Measurements from ENCODE around the gene UBALD1.

DNA sequence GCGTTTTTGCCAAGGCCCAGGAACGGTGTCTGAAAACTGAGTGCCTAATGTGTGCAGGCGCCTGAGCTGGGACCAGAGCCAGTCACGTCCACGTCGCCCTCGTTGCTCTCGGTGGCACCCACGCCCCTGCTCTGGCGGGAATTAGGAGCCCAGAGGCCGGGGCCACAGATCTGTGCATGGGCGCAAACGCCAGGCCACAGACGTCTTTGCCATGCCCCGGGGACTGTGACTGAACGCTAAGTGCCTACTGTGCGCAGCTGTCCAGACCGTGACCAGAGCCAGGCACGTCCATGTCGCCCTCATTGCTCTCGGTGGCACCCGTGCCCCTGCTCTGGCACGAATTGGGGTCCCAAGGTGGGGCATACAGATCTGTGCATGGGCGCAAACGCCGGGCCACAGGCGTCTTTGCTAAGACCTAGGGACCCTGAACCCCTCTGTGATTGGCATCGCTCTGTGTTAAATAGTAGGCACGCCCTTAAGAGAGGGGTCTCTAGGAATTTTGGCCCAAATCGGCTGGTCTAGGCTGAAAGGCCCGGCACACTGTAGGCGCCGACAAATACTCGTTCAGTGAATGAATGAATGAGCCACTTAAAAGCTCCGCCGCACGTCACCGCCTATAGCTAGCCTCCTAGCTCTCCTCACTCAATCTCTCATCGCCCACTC is 827 bp upstream of the UBALD1 start:
- TF ChIP-seq, protein P1, sequence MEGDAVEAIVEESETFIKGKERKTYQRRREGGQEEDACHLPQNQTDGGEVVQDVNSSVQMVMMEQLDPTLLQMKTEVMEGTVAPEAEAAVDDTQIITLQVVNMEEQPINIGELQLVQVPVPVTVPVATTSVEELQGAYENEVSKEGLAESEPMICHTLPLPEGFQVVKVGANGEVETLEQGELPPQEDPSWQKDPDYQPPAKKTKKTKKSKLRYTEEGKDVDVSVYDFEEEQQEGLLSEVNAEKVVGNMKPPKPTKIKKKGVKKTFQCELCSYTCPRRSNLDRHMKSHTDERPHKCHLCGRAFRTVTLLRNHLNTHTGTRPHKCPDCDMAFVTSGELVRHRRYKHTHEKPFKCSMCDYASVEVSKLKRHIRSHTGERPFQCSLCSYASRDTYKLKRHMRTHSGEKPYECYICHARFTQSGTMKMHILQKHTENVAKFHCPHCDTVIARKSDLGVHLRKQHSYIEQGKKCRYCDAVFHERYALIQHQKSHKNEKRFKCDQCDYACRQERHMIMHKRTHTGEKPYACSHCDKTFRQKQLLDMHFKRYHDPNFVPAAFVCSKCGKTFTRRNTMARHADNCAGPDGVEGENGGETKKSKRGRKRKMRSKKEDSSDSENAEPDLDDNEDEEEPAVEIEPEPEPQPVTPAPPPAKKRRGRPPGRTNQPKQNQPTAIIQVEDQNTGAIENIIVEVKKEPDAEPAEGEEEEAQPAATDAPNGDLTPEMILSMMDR (IDR thresholded peaks at IDR 0.05) = no peak
- no peak for TF ChIP-seq POLR2A (IDR thresholded peaks at IDR 0.05)

Data from esophagus squamous epithelium (tissue), 4 donors.